ENCODE results near the gene AMER2.

Gene AMER2, protein sequence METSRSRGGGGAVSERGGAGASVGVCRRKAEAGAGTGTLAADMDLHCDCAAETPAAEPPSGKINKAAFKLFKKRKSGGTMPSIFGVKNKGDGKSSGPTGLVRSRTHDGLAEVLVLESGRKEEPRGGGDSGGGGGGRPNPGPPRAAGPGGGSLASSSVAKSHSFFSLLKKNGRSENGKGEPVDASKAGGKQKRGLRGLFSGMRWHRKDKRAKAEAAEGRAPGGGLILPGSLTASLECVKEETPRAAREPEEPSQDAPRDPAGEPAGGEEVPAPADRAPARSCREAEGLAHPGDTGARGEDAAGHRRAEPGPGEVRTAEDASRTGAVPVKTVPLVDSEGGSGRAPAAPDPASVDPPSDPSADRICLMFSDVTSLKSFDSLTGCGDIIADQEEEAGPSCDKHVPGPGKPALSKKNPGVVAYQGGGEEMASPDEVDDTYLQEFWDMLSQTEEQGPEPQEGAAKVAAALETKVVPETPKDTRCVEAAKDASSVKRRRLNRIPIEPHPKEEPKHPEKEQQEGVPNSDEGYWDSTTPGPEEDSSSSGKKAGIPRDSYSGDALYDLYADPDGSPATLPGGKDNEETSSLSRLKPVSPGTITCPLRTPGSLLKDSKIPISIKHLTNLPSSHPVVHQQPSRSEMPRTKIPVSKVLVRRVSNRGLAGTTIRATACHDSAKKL

DNA sequence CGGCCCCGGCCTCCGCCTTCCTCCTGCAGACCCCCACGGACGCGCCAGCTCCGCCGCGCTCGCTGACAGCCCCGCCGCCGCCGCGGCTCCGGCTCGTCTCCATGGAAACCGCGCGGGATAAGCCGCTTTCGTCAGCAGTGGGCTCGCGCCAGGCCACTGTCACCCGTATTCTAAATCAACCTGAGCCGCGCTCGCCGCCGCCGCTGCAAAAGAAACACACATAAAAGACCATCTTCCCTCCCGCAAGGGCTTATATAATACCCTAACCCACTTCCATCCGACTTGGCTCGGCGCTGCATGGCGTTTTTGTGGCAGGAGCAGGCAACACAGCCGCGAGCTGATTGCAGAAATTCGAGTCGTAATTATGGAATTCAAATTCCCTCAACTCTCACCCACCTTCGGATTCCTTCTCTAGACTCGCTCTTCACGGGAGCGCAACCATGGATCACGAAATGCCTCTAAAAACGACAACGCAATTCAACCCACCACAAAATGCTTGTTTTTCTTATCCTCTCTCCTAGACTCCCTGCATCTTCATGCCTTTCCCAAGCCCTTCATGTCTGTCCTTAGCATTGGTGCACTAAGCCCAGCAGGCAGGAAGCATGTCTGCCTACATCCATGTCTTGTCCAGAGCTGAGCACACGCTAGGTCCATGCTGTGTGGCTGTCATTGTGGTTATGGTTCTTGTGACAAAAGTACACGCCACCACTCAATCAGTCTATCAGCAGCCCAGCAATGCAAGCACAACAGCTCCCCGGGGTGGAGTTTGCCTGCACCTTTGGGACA is at the start of gene AMER2:
AMER2 (minus strand) TSS at position 772 of the 786 bp plus-strand sequence; CDS start at position 103, 669 bp downstream.
- no peak within 1 kb of the TSS for H3K4me2 ChIP-seq (ENCODE audit: low read length)
- peaks cover 23% of the 10 kb centered on the region for H3K4me1 ChIP-seq (ENCODE audit: low read length)
- H3K9me3 ChIP-seq (ENCODE audit: insufficient read depth, low read length): no peaks in the 10 kb centered on the region
- H3K27ac ChIP-seq (ENCODE audit: low read length): no peak within 1 kb of the TSS
- H3K79me2 ChIP-seq (ENCODE audit: low read length): no peaks in the 10 kb centered on the region
- H3K4me3 ChIP-seq (ENCODE audit: low read length): no peak within 1 kb of the TSS
- TF ChIP-seq, protein P1, sequence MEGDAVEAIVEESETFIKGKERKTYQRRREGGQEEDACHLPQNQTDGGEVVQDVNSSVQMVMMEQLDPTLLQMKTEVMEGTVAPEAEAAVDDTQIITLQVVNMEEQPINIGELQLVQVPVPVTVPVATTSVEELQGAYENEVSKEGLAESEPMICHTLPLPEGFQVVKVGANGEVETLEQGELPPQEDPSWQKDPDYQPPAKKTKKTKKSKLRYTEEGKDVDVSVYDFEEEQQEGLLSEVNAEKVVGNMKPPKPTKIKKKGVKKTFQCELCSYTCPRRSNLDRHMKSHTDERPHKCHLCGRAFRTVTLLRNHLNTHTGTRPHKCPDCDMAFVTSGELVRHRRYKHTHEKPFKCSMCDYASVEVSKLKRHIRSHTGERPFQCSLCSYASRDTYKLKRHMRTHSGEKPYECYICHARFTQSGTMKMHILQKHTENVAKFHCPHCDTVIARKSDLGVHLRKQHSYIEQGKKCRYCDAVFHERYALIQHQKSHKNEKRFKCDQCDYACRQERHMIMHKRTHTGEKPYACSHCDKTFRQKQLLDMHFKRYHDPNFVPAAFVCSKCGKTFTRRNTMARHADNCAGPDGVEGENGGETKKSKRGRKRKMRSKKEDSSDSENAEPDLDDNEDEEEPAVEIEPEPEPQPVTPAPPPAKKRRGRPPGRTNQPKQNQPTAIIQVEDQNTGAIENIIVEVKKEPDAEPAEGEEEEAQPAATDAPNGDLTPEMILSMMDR (IDR thresholded peaks at IDR 0.05; ENCODE audit: low read depth, low read length): no peak
- no peak for TF ChIP-seq EZH2phosphoT487 (IDR thresholded peaks at IDR 0.05; ENCODE audit: low read depth)
- H4K20me1 ChIP-seq (ENCODE audit: insufficient read depth, low read length): no peaks in the 10 kb centered on the region
- no peak within 1 kb of the TSS for H2AFZ ChIP-seq (ENCODE audit: low read depth, low read length)
- H3K36me3 ChIP-seq (replicated peaks; ENCODE audit: low read depth, low read length): peaks cover 10% of the 10 kb centered on the region
- H3K9ac ChIP-seq (ENCODE audit: low read length): no peak within 1 kb of the TSS
- H3K27me3 ChIP-seq (ENCODE audit: low read depth, low read length): no peaks in the 10 kb centered on the region

DNA sequence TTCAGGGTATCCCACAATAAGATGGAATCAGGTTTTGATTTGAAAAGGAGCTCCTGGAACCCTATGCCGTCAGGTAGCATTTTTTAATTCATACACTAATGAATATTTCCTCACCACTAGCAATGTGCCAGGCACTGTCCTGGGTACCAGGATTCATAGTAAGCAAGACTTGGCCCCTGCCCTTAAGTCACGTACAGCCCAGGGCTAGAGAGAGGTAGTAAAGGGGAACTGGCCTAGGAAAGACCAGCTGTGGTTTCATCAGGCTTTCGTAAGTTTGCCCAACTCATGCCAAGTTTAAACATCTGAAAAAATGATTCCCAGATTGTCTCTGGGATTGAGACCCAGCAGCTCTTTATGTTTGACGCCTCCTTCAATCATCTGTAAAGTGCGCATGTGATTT is 45.9 kb upstream of the AMER2 start:
- Histone ChIP-seq H3K4me1 (ENCODE audit: low read length) (peaks cover 11% of the 10 kb centered on the region), H2AFZ (ENCODE audit: low read depth, low read length) (no peak overlapping the region), H3K36me3 (replicated peaks; ENCODE audit: low read depth, low read length) (no peaks in the 10 kb centered on the region), H4K20me1 (ENCODE audit: insufficient read depth, low read length) (no peaks in the 10 kb centered on the region), H3K79me2 (ENCODE audit: low read length) (no peaks in the 10 kb centered on the region), H3K4me3 (ENCODE audit: low read length) (no peak overlapping the region), H3K9ac (ENCODE audit: low read length) (no peak overlapping the region), H3K27ac (ENCODE audit: low read length) (no peak overlapping the region), H3K4me2 (ENCODE audit: low read length) (no peak overlapping the region), H3K27me3 (ENCODE audit: low read depth, low read length) (no peaks in the 10 kb centered on the region), H3K9me3 (ENCODE audit: insufficient read depth, low read length) (no peaks in the 10 kb centered on the region)
- TF ChIP-seq, protein P1 (IDR thresholded peaks at IDR 0.05; ENCODE audit: low read depth, low read length): no peak
- no peak for TF ChIP-seq EZH2phosphoT487 (IDR thresholded peaks at IDR 0.05; ENCODE audit: low read depth)

DNA sequence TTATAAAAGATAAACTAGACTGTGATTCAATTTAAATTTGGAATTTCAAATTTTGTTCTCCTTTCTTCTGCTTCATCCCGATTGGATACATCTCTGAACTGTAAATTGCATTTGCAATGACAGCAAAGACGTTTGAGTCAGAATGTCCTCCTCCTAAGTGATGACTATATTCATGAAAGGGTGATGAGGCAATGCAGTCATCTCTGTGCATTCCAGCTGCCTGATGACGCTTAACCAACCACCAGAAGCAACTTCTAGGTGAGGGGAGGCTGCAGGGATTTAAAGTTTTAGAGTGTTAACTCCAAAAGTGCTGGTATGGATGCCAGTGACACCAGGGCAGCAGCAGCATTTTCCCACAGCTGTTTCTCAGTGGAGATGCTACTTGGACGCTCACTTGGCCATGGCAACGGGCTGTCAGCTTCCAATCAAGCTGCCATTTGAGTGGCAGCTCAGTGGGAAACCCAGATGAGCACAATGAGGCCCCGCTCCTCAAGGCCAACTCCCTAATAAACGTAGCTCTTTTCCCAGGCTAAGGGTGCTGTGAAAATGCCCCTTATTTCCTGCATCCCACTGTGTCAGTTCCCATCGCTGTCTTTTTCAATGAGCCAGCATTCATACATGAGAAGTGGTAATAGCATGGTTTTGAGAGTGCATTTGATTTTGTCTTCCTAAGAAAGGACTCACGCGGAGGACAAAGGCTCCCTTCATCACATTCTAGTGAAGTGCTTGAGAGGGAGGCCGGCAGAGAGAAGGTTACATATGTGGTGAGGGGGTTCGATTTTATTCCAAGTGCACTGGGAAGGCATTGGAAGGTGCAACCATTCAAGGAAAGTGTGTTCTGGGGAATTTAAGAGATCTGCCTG is 45.2 kb upstream of the AMER2 start:
- Histone ChIP-seq H3K4me2 (ENCODE audit: low read length) (no peak overlapping the region), H3K36me3 (replicated peaks; ENCODE audit: low read depth, low read length) (no peaks in the 10 kb centered on the region), H3K27ac (ENCODE audit: low read length) (no peak overlapping the region), H2AFZ (ENCODE audit: low read depth, low read length) (no peak overlapping the region), H4K20me1 (ENCODE audit: insufficient read depth, low read length) (no peaks in the 10 kb centered on the region), H3K4me1 (ENCODE audit: low read length) (peaks cover 11% of the 10 kb centered on the region), H3K4me3 (ENCODE audit: low read length) (no peak overlapping the region), H3K9me3 (ENCODE audit: insufficient read depth, low read length) (no peaks in the 10 kb centered on the region), H3K9ac (ENCODE audit: low read length) (no peak overlapping the region), H3K27me3 (ENCODE audit: low read depth, low read length) (no peaks in the 10 kb centered on the region), H3K79me2 (ENCODE audit: low read length) (no peaks in the 10 kb centered on the region)
- TF ChIP-seq EZH2phosphoT487 (IDR thresholded peaks at IDR 0.05; ENCODE audit: low read depth): no peak
- TF ChIP-seq, protein P1 (IDR thresholded peaks at IDR 0.05; ENCODE audit: low read depth, low read length): no peak
